ENCODE data around the gene PCSK1. TPM values are rescaled to one million over a fixed set of nuclear protein-coding genes. Genes with fewer than 3 reads are reported as not detected.
A peak's percentile ranks its signal among the peaks of the same experiment; 100 is the strongest.

Gene PCSK1
- total and polyA plus RNA-seq, 2 experiments from 2014 or later, result not detected

DNA sequence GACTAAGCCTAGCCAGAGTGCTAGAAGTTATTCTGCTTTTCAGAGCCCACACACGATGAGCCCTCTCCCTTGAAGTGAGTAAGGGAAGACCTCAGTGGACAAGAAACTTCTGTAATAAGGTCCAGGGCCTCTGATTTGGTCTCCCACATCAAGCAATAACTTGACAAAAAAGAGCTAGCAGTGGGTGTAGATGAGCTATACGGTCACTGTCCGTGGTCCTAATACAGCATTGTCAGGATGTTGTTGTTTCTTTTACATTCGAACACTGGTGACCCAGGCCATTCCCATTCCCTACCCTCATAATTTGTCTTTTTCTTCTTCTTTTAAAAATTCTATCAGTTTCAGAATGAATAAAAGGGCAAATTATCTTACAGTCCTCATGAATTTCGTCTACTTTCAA, 5.2 kb downstream of the PCSK1 start:
- DNase-seq (ENCODE audit: low read depth in 1 of 2, low spot score in 1 of 2), result peak; percentile 48 to 50
- H3K4me3 ChIP-seq, result no peak overlapping the region
- TF ChIP-seq, protein P1, sequence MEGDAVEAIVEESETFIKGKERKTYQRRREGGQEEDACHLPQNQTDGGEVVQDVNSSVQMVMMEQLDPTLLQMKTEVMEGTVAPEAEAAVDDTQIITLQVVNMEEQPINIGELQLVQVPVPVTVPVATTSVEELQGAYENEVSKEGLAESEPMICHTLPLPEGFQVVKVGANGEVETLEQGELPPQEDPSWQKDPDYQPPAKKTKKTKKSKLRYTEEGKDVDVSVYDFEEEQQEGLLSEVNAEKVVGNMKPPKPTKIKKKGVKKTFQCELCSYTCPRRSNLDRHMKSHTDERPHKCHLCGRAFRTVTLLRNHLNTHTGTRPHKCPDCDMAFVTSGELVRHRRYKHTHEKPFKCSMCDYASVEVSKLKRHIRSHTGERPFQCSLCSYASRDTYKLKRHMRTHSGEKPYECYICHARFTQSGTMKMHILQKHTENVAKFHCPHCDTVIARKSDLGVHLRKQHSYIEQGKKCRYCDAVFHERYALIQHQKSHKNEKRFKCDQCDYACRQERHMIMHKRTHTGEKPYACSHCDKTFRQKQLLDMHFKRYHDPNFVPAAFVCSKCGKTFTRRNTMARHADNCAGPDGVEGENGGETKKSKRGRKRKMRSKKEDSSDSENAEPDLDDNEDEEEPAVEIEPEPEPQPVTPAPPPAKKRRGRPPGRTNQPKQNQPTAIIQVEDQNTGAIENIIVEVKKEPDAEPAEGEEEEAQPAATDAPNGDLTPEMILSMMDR (IDR thresholded peaks at IDR 0.05; ENCODE audit: low read depth, low read length), result no peak
- H3K4me1 ChIP-seq (ENCODE audit: low read depth), result no peaks in the 10 kb centered on the region
- no peak overlapping the region for H3K27ac ChIP-seq
- H3K9me3 ChIP-seq (ENCODE audit: low read depth), result no peaks in the 10 kb centered on the region
- no peaks in the 10 kb centered on the region for H3K36me3 ChIP-seq
- peaks cover 34% of the 10 kb centered on the region for H3K27me3 ChIP-seq

DNA sequence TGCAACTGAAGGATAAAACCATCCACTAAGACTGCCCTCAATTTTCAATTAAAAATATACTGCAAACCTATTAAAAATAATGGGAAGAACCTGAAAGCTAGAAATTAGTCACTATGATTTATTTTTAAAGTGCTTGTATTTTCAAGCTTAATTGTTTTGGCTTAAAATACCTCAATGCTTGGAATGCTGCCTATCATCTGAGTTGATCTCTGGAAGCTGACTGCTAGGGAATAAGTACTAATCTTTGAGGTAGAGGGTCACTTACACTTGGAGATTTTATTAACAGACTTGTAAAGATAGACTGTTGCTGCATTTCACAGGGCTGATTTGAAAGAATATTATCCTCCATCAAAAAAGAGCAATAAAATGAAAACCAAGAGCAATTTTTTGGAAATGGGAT, 6.2 kb downstream of the PCSK1 start:
- Histone ChIP-seq H3K4me1 (ENCODE audit: low read depth) (no peaks in the 10 kb centered on the region), H3K4me3 (no peak overlapping the region), H3K27ac (no peak overlapping the region), H3K9me3 (ENCODE audit: low read depth) (no peaks in the 10 kb centered on the region), H3K27me3 (peaks cover 24% of the 10 kb centered on the region), H3K36me3 (no peaks in the 10 kb centered on the region)
- TF ChIP-seq, protein P1 (IDR thresholded peaks at IDR 0.05; ENCODE audit: low read depth, low read length), result no peak
- DNase-seq (ENCODE audit: low read depth in 1 of 2, low spot score in 1 of 2), result no peak

- Histone ChIP-seq H3K27me3 (peaks cover 10% of the 10 kb centered on the region), H3K27ac (no peak overlapping the region), H3K36me3 (no peaks in the 10 kb centered on the region), H3K4me1 (ENCODE audit: low read depth) (no peaks in the 10 kb centered on the region), H3K4me3 (no peak overlapping the region), H3K9me3 (ENCODE audit: low read depth) (no peaks in the 10 kb centered on the region)
- TF ChIP-seq, protein P1 (IDR thresholded peaks at IDR 0.05; ENCODE audit: low read depth, low read length), result no peak
- no peak for DNase-seq (ENCODE audit: low read depth in 1 of 2, low spot score in 1 of 2)
Observed at GRCh38 chr5:96425443-96425842, 7.6 kb downstream of the PCSK1 start.

- no peak for DNase-seq (ENCODE audit: low read depth in 1 of 2, low spot score in 1 of 2)
- TF ChIP-seq, protein P1 (IDR thresholded peaks at IDR 0.05; ENCODE audit: low read depth, low read length), result no peak
Observed at GRCh38 chr5:96415897-96416296, 17.2 kb downstream of the PCSK1 start.

GRCh38 chr5:96412868-96413449, 20.1 kb downstream of the PCSK1 start:
- Histone ChIP-seq H3K36me3 (no peaks in the 10 kb centered on the region), H3K27ac (no peak overlapping the region), H3K27me3 (no peaks in the 10 kb centered on the region), H3K9me3 (ENCODE audit: low read depth) (no peaks in the 10 kb centered on the region), H3K4me3 (no peak overlapping the region), H3K4me1 (ENCODE audit: low read depth) (no peaks in the 10 kb centered on the region)
- TF ChIP-seq, protein P1 (IDR thresholded peaks at IDR 0.05; ENCODE audit: low read depth, low read length), result no peak
- no peak for DNase-seq (ENCODE audit: low read depth in 1 of 2, low spot score in 1 of 2)

More at GRCh38 chr5:96415897-96416296, 17.2 kb downstream of the PCSK1 start:
- Histone ChIP-seq H3K27me3 (no peaks in the 10 kb centered on the region), H3K27ac (no peak overlapping the region), H3K4me3 (no peak overlapping the region), H3K36me3 (no peaks in the 10 kb centered on the region), H3K4me1 (ENCODE audit: low read depth) (no peaks in the 10 kb centered on the region), H3K9me3 (ENCODE audit: low read depth) (no peaks in the 10 kb centered on the region)
